WTC11 (cell line): Measurements from ENCODE around the gene NAALAD2. TPM values are rescaled to one million over a fixed set of nuclear protein-coding genes. Genes with fewer than 3 reads are reported as not detected.

ENCODE experiments used
- ATAC-seq: fragments of 200-7000 bp; cut with Tn5 transposase; 2 replicates; pipeline ENCODE4 v1.10.0; 2021; ENCODE audit warnings: mild to moderate bottlenecking, moderate library complexity
- CTCF ChIA-PET: fragments of 300-600 bp; sonication (Branson Sonifier 250); formaldehyde crosslinking; loops from one replicate; lab custom pipeline; 2021; ENCODE audit warnings: antibody characterized with exemption; lab: Charles Lee
- POLR2A ChIA-PET: fragments of 350-600 bp; sonication (Branson Sonifier 250); formaldehyde crosslinking; loops from one replicate; lab custom pipeline; 2021; ENCODE audit warnings: antibody characterized with exemption; lab: Charles Lee
- DNase-seq: peaks from one replicate; pipeline ENCODE4 v3.0.0; 2021; ENCODE audit warnings: low spot score
- H3K27ac Mint-ChIP-seq: 2 replicates; pipeline ENCODE4 v1.8.0; 2021; ENCODE audit warnings: mixed read lengths
- H3K27me3 Mint-ChIP-seq: 2 replicates; pipeline ENCODE4 v1.8.0; 2021; ENCODE audit warnings: low read depth, mild to moderate bottlenecking, moderate library complexity, mixed read lengths
- H3K36me3 Mint-ChIP-seq: 2 replicates; pipeline ENCODE4 v1.8.0; 2021; ENCODE audit warnings: mixed read lengths
- H3K4me1 Mint-ChIP-seq: 2 replicates; pipeline ENCODE4 v1.8.0; 2022; ENCODE audit warnings: mixed read lengths
- H3K4me3 Mint-ChIP-seq: 2 replicates; pipeline ENCODE4 v1.8.0; 2021; ENCODE audit warnings: mild to moderate bottlenecking, moderate library complexity, mixed read lengths
- H3K9me3 Mint-ChIP-seq: 2 replicates; pipeline ENCODE4 v1.8.0; 2021; ENCODE audit warnings: mixed read lengths
- AR ChIP-seq: fragments of 250-450 bp; sonication (Bioruptor Pico); IDR thresholded peaks from 2 replicates; pipeline ENCODE4 v1.9.0; 2021; ENCODE audit warnings: mild to moderate bottlenecking
- FOXP1 ChIP-seq: sonication (generic); formaldehyde crosslinking; IDR thresholded peaks from 2 replicates; pipeline ENCODE4 v1.8.0; 2022; ENCODE audit warnings: missing genetic modification reagents, mild to moderate bottlenecking, moderate library complexity, borderline replicate concordance
- MAX ChIP-seq: sonication (generic); formaldehyde crosslinking; IDR thresholded peaks from 2 replicates; pipeline ENCODE4 v1.8.0; 2022; ENCODE audit warnings: mild to moderate bottlenecking, missing genetic modification reagents
- MXD4 ChIP-seq: fragments of 250-450 bp; sonication (Bioruptor Pico); IDR thresholded peaks from 2 replicates; pipeline ENCODE4 v1.8.0; 2021; ENCODE audit warnings: mild to moderate bottlenecking, moderate library complexity, borderline replicate concordance
- NFATC4 ChIP-seq: fragments of 250-450 bp; sonication (Bioruptor Pico); IDR thresholded peaks from 2 replicates; pipeline ENCODE4 v1.9.0; 2021; ENCODE audit warnings: mild to moderate bottlenecking
- NFE2L1 ChIP-seq: sonication (generic); formaldehyde crosslinking; IDR thresholded peaks from 2 replicates; pipeline ENCODE4 v1.8.1; 2023; ENCODE audit warnings: missing genetic modification reagents
- NFYB ChIP-seq: sonication (generic); formaldehyde crosslinking; conservative IDR thresholded peaks from 2 replicates; pipeline ENCODE4 v1.8.0; 2022; ENCODE audit warnings: low read depth, missing genetic modification reagents
- RORB ChIP-seq: fragments of 250-450 bp; sonication (Bioruptor Pico); IDR thresholded peaks from 2 replicates; pipeline ENCODE4 v1.9.0; 2021; ENCODE audit warnings: mild to moderate bottlenecking
- SOX15 ChIP-seq: fragments of 250-450 bp; sonication (Bioruptor Pico); IDR thresholded peaks from 2 replicates; pipeline ENCODE4 v1.9.0; 2021; ENCODE audit warnings: mild to moderate bottlenecking
- STAT6 ChIP-seq: sonication (generic); formaldehyde crosslinking; conservative IDR thresholded peaks from 2 replicates; pipeline ENCODE4 v1.8.1; 2023; ENCODE audit warnings: mild to moderate bottlenecking, low read depth, missing genetic modification reagents, moderate library complexity
- TEAD4 ChIP-seq: sonication (generic); formaldehyde crosslinking; IDR thresholded peaks from 2 replicates; pipeline ENCODE4 v1.8.0; 2022; ENCODE audit warnings: mild to moderate bottlenecking, missing genetic modification reagents
- TP53 ChIP-seq: sonication (generic); formaldehyde crosslinking; IDR thresholded peaks from 2 replicates; pipeline ENCODE4 v1.8.1; 2023; ENCODE audit warnings: mild to moderate bottlenecking, missing genetic modification reagents
- ZNF423 ChIP-seq: fragments of 250-450 bp; sonication (Bioruptor Pico); IDR thresholded peaks from 2 replicates; pipeline ENCODE4 v2.1.2; 2022; ENCODE audit warnings: mild to moderate bottlenecking, moderate library complexity
- ZNF671 ChIP-seq: fragments of 250-450 bp; sonication (Bioruptor Pico); IDR thresholded peaks from 2 replicates; pipeline ENCODE4 v1.8.0; 2021; ENCODE audit warnings: mild to moderate bottlenecking
- total RNA-seq: library from RNA; stranded (reverse); gene quantifications from 3 replicates; pipeline ENCODE4 v1.2.3, GENCODE V29; 2021
- TF ChIP-seq, protein P1 (sequence below): sonication (generic); formaldehyde crosslinking; IDR thresholded peaks from 2 replicates; pipeline ENCODE4 v1.8.1; 2023; ENCODE audit warnings: mild to moderate bottlenecking, missing genetic modification reagents
- TF ChIP-seq, protein P2 (sequence below): sonication (generic); formaldehyde crosslinking; IDR thresholded peaks from 2 replicates; pipeline ENCODE4 v1.8.1; 2023; ENCODE audit warnings: mild to moderate bottlenecking, missing genetic modification reagents
- TF ChIP-seq, protein P3 (sequence below): sonication (generic); formaldehyde crosslinking; IDR thresholded peaks from 2 replicates; pipeline ENCODE4 v1.8.1; 2023; ENCODE audit warnings: mild to moderate bottlenecking, moderate library complexity, missing genetic modification reagents
- TF ChIP-seq, protein P4 (sequence below): sonication (generic); formaldehyde crosslinking; IDR thresholded peaks from 2 replicates; pipeline ENCODE4 v1.8.1; 2022; ENCODE audit warnings: missing genetic modification reagents, borderline replicate concordance

The NAALAD2 gene
- total RNA-seq, 1 experiment from 2014 or later: 3.7 TPM

GRCh38 chr11:90213322-90213721, 78.9 kb downstream of the NAALAD2 start (continued):
- TF ChIP-seq SOX15 (CRISPR knock-in tag): no peak

DNA sequence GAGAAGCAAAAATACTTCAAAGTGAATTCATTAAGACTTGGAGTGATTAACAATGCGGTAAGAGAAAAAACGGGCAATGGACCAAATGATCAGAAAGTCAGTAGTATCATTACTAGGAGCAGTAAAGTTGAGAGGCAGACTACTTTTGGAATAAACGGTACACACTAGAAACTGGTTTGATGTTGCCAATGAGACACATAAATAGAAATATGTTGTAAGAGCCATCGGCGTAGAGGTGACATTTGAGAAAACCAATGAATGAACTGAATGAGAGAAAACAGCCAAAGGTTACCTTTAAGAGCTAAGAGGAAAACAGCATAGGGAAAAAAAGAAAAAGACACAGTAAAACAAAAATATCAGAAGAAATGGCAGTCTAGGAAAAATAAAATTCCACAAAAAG, 82.1 kb downstream of the NAALAD2 start:
- Mint-ChIP-seq H3K4me1 (peaks cover 49% of the 10 kb centered on the region), H3K27ac (peak overlapping the region; percentile 78), H3K9me3 (peaks cover 13% of the 10 kb centered on the region), H3K36me3 (peaks cover 46% of the 10 kb centered on the region), H3K27me3 (no peaks in the 10 kb centered on the region), H3K4me3 (no peak overlapping the region)
- ATAC-seq: no peak
- no peak for TF ChIP-seq STAT6 (CRISPR knock-in tag)
- TF ChIP-seq MXD4 (CRISPR knock-in tag): no peak
- no peak for TF ChIP-seq NFYB
- TF ChIP-seq RORB (CRISPR knock-in tag): no peak
- TF ChIP-seq AR: no peak
- TF ChIP-seq, protein P1, sequence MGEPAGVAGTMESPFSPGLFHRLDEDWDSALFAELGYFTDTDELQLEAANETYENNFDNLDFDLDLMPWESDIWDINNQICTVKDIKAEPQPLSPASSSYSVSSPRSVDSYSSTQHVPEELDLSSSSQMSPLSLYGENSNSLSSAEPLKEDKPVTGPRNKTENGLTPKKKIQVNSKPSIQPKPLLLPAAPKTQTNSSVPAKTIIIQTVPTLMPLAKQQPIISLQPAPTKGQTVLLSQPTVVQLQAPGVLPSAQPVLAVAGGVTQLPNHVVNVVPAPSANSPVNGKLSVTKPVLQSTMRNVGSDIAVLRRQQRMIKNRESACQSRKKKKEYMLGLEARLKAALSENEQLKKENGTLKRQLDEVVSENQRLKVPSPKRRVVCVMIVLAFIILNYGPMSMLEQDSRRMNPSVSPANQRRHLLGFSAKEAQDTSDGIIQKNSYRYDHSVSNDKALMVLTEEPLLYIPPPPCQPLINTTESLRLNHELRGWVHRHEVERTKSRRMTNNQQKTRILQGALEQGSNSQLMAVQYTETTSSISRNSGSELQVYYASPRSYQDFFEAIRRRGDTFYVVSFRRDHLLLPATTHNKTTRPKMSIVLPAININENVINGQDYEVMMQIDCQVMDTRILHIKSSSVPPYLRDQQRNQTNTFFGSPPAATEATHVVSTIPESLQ (CRISPR knock-in tag): no peak
- TF ChIP-seq NFATC4 (CRISPR knock-in tag): no peak
- TF ChIP-seq, protein P2, sequence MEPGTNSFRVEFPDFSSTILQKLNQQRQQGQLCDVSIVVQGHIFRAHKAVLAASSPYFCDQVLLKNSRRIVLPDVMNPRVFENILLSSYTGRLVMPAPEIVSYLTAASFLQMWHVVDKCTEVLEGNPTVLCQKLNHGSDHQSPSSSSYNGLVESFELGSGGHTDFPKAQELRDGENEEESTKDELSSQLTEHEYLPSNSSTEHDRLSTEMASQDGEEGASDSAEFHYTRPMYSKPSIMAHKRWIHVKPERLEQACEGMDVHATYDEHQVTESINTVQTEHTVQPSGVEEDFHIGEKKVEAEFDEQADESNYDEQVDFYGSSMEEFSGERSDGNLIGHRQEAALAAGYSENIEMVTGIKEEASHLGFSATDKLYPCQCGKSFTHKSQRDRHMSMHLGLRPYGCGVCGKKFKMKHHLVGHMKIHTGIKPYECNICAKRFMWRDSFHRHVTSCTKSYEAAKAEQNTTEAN (CRISPR knock-in tag): no peak
- TF ChIP-seq, protein P3, sequence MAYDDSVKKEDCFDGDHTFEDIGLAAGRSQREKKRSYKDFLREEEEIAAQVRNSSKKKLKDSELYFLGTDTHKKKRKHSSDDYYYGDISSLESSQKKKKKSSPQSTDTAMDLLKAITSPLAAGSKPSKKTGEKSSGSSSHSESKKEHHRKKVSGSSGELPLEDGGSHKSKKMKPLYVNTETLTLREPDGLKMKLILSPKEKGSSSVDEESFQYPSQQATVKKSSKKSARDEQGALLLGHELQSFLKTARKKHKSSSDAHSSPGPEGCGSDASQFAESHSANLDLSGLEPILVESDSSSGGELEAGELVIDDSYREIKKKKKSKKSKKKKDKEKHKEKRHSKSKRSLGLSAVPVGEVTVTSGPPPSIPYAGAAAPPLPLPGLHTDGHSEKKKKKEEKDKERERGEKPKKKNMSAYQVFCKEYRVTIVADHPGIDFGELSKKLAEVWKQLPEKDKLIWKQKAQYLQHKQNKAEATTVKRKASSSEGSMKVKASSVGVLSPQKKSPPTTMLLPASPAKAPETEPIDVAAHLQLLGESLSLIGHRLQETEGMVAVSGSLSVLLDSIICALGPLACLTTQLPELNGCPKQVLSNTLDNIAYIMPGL: no peak
- no peak for TF ChIP-seq ZNF671 (CRISPR knock-in tag)
- no peak for TF ChIP-seq TEAD4 (CRISPR knock-in tag)
- no peak for DNase-seq
- POLR2A ChIA-PET: no interaction called here
- CTCF ChIA-PET: no interaction called here

DNA sequence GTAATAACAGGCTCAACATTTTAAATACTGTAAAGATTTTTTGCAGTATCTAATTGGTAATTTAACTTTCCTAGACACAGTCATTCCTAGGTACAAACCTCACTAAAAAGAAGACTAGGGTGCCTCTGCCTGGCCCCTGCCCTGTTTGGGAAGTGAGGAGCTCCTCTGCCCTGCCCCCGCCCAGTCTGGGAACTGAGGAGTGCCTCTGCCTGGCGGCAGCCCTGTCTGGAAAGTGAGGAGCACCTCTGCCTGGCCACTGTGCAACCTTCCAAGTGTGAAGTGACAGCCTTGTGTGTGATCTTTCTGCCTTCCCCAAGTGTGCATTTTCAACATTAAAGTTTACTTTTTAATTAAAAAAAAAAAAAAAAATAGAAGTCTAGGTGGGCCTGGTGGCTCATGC, 84.1 kb downstream of the NAALAD2 start:
- TF ChIP-seq TEAD4 (CRISPR knock-in tag) (no peak), FOXP1 (CRISPR knock-in tag) (no peak), ZNF423 (no peak), MAX (CRISPR knock-in tag) (no peak), NFATC4 (CRISPR knock-in tag) (no peak), TP53 (no peak), NFE2L1 (CRISPR knock-in tag) (no peak)
- TF ChIP-seq, protein P4, sequence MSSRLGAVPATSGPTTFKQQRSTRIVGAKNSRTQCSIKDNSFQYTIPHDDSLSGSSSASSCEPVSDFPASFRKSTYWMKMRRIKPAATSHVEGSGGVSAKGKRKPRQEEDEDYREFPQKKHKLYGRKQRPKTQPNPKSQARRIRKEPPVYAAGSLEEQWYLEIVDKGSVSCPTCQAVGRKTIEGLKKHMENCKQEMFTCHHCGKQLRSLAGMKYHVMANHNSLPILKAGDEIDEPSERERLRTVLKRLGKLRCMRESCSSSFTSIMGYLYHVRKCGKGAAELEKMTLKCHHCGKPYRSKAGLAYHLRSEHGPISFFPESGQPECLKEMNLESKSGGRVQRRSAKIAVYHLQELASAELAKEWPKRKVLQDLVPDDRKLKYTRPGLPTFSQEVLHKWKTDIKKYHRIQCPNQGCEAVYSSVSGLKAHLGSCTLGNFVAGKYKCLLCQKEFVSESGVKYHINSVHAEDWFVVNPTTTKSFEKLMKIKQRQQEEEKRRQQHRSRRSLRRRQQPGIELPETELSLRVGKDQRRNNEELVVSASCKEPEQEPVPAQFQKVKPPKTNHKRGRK (CRISPR knock-in tag): no peak
- TF ChIP-seq, protein P1 (CRISPR knock-in tag): no peak
- no peaks in the 10 kb centered on the region for H3K27me3 Mint-ChIP-seq
- H3K4me3 Mint-ChIP-seq: peak overlapping the region; percentile 12; the same call in 1 of the 2 replicates
- peaks cover 59% of the 10 kb centered on the region for H3K4me1 Mint-ChIP-seq
- peak; percentile 68 for DNase-seq
- H3K36me3 Mint-ChIP-seq: peaks cover 29% of the 10 kb centered on the region
- ChIA-PET POLR2A (no interaction called here), CTCF (interaction anchor here (0.6 to 1.5 kb wide), 2 partner anchors 10 to 13 kb away, joined by 3 to 10 read pairs; no protein-coding TSS in a partner anchor)
- no peak overlapping the region for H3K27ac Mint-ChIP-seq
- peak; percentile 56 for ATAC-seq
- H3K9me3 Mint-ChIP-seq: peaks cover 13% of the 10 kb centered on the region
